Activated T-cell treated with anti-CD3 and anti-CD28 coated beads for 24 hours (primary cell): Measurements from ENCODE around the gene CD2.
"Not testable (repeated sequence)": the region's sequence is repeated elsewhere in the genome, so short reads cannot be mapped to it uniquely, and the experiment has no call there.

ENCODE experiments used
- DNase-seq: peaks from one replicate; pipeline ENCODE4 v3.0.0-alpha.2; 2020; ENCODE audit warnings: low read depth

The CD2 gene

GRCh38 chr1:116732726-116733125 is 21.5 kb upstream of the CD2 start:
- no peak for DNase-seq

- DNase-seq = no peak
These were observed 20.5 kb upstream of the CD2 start for GRCh38 chr1:116733476-116734365.

DNA sequence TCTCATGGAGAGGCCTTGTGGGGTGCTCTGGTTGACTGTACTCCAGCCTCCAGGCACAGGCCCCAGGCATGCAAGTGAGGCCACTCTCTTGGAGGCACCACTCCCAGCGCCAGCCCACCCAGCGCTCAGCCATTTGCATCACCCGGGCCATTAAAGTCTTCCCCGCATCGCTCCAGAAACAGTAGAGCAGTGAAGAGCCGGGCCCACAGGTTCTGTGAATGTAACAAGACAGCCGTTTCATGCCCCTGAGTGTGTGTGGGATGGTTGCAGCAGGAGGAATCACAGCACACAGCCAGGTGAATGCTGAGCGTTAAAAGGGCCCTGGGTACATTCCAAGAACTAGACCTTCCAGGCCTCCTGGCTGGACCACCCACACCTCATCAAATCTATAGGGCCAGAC is 19.0 kb upstream of the CD2 start:
- DNase-seq = no peak

- DNase-seq = peak; percentile 64
These were observed 17.0 kb upstream of the CD2 start for GRCh38 chr1:116737020-116737854.

- DNase-seq = no peak
These were observed 16.3 kb upstream of the CD2 start for GRCh38 chr1:116737855-116738321.

GRCh38 chr1:116738673-116739370 is 15.4 kb upstream of the CD2 start:
- DNase-seq = peak; percentile 69

- no peak for DNase-seq
These were observed 14.7 kb upstream of the CD2 start for GRCh38 chr1:116739371-116740012.

GRCh38 chr1:116740296-116740695 is 13.9 kb upstream of the CD2 start:
- no peak for DNase-seq

DNA sequence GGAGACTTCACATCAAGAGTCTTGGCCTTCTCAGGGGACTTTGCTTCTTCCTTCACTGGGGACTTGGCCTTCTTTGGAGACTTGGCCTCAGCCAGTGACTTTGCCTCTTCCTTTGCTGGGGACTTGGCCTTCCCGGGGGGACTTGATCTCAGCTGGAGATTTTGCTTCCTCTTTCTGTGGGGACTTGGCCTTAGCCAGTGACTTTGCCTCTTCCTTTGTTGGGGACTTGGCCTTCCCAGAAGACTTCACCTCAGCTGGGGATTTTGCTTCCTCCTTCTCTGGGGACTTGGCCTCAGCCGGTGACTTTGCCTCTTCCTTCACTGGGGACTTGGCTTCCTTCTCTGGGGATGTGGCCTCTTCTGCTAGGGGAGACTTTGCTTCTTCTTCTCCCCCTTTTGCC is 13.5 kb upstream of the CD2 start:
- DNase-seq = no peak

- no peak for DNase-seq
These were observed 12.2 kb upstream of the CD2 start for GRCh38 chr1:116741836-116742565.

DNA sequence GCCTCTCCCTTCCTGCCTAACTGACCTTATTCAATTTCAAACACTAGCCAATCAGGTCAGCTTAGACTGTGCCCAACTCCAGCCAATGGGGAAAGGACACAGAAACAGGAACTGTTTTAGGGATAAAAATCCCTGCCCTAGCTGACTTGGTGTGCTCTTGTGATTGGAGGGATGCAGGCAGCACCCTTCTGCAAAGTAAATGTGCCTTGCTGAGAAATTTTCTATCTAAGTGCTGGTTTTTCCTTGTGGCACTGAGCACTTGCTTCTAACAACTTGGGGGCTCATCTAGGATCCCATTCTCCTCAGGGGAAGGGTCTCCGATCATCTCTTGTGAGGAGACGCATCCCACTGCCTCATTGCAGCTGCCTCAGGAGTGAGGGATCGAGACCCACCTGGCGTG is 10.7 kb upstream of the CD2 start:
- no peak for DNase-seq

DNA sequence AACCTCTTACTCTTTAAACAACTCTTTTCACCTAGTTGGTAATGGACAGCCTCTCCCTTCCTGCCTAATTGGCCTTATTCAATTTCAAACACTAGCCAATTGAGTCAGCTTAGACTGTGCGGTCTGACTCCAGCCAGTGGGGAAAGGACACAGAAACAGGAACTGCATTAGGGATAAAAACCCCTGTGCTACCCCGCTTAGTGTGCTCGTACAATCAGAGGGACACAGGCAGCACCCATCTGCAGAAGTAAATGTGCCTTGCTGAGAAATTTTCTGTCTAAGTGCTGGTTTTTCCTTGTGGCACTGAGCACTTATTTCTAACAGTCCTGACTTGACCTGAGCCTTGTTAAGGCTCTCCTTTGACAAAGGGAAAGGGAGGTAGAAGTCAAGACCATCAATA is 6.0 kb upstream of the CD2 start:
- no peak for DNase-seq

DNA sequence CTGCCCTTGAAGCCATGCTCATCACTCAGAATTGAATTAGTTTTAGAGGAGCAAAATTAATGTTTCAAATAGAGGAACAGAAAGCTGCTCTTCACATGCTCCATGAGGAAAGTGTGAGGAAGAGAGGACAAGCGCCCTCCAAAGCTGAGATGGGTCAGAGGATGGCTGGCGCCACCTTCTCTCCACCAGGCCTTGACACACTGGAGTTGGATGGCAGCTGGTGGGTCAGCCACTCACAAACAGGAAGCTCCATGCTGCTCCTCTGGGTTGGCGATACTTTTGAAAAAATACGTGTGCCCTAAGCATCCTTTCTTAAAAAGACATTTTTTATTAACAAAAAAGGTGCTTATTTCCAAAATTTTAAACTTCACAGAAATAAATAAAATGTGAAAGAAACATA is 3.1 kb upstream of the CD2 start:
- DNase-seq = no peak

DNA sequence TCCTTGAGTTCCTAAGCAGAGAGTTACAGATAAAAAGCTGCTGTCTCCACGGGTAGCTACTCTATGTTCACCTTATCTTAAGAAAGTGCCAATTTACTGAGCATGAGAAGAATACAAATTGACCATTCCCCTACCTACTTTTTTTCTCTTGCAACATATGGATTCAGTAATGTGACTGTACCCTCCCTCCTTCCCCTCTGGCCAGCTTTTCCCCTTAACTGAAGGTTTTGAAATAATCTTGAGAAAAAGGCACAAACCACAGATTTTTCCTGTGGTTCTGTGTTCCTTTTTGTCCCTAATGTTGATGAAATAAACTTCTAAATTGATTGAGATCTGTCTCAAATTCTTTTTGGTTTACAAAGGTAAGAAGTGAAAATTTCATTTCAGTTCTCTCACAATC is 2.6 kb upstream of the CD2 start:
- DNase-seq = no peak

- no peak for DNase-seq
These were observed 918 bp upstream of the CD2 start for GRCh38 chr1:116753312-116753711.

DNA sequence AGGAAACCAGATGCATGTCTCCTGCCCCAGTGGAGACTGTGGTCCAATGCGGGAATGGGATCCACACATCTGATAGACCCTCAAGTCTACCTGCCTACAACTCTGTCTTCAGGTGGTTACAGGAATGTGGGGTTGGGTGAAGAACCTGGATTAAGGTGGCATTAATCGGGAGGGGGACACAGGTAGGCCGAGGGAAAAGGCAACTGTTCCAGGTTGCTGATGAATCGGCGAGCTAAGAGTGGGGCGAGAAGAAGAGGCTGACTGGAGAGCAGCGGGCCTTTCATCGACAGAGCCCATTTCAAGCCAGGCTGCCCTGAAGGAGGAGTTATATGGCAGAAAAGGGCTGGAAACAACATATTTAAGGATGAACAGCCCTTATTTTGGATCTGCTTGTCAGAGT is 836 bp downstream of the CD2 start:
- no peak for DNase-seq

DNA sequence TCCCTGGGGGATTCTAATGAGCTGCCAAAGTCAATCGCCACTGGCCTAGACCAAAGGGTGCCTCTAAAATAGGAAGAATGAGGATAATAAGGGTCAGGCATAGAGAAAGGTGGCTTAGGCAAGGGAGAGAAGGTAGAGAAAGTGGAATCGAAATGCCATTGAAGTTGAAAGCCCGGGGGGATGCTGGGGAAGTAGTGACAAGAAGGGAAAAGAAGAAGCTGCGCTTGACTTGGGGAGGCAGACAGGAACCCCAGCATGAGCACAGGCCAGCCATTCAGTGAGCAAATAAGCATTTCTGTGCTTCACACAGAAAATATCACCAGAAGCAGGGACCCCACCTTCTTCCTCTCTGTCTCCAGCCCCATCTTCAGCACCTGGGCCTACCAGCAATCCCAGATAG is 1.5 kb downstream of the CD2 start:
- DNase-seq = no peak

DNA sequence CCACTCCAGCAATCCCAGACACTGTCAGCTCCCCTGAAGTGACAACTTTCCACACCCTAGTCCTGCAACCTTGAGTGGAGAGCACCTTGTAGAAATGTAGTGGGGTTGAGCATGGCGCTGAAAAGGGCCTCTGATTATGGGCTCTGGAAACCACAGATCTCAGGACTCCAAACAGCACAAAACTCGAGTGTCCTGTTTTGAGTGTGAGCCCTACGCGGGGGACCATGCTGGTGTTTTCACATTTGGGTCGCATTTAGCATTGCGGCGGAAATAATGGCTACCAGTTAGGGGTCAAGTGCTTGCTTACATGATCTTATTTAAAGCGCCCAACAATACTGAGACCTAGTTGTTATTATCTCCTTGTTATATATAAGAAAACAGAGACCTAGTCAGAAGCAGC is 1.9 kb downstream of the CD2 start:
- not testable (repeated sequence) for DNase-seq

DNA sequence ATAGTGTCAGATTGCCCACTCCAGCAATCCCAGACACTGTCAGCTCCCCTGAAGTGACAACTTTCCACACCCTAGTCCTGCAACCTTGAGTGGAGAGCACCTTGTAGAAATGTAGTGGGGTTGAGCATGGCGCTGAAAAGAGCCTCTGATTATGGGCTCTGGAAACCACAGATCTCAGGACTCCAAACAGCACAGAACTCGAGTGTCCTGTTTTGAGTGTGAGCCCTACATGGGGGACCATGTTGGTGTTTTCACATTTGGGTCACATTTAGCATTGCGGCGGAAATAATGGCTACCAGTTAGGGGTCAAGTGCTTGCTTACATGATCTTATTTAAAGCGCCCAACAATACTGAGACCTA is 4.2 kb downstream of the CD2 start:
- DNase-seq = not testable (repeated sequence)

DNA sequence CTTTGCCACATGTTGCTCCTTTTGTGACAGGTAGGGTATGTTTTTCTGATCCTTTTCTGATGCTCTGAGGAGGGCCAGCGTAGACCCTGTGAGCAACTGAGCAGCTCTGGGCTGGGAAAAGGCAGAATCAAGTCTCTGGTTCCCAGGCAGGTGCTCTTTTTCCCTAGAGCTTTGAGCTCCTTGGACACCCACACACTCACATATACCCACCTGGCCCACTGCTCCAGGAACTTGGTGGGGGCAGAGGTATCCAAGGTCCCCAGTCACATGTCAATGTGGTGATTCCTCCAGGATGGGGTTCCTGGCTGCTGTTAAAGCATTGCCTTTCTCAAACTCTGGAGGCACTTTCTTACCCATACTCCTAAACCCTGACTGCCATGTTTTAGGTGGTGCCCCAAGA is 5.4 kb downstream of the CD2 start:
- no peak for DNase-seq

DNA sequence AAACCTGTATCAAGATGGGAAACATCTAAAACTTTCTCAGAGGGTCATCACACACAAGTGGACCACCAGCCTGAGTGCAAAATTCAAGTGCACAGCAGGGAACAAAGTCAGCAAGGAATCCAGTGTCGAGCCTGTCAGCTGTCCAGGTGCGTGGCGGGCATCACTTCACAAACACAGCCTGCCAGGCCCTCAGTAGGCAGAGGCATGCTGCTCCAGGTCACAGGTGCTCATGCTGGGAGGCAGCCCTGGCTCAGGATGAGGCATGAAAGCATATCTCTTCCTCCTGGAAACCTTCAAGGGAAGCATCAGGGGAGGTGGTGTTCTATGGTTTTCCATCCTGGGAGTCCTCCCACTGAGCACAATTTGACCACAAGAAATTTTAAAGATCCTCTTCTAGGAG is 6.3 kb downstream of the CD2 start:
- DNase-seq = no peak
